HCT116 (cell line): ENCODE results near the gene TLN1. TPM values are rescaled to one million over a fixed set of nuclear protein-coding genes. Genes with fewer than 3 reads are reported as not detected.
A peak's percentile ranks its signal among the peaks of the same experiment; 100 is the strongest.

Experiments
- ATAC-seq: fragments of 200-7000 bp; cut with Tn5 transposase; 2 replicates; pipeline ENCODE4 v1.9.1; 2020; ENCODE audit warnings: mild to moderate bottlenecking, moderate library complexity
- BruUV-seq: library from RNA; stranded (reverse); fragments of 400-500 nt; replicated peaks from 2 replicates; lab custom pipeline; 2021; lab: Mats Ljungman, UMichigan
- CTCF ChIA-PET: fragments of 300-600 bp; sonication (Branson Sonifier 250); formaldehyde crosslinking; loops from one replicate; lab custom pipeline; 2021; ENCODE audit warnings: antibody characterized with exemption; lab: Charles Lee
- POLR2A ChIA-PET: fragments of 300-600, 350-600 bp; sonication (Branson Sonifier 250); formaldehyde crosslinking; loops from one replicate; lab custom pipeline; 2021; ENCODE audit warnings: antibody characterized with exemption; lab: Charles Lee
- RAD21 ChIA-PET, 2 experiments: fragments of 300-600 bp; sonication (Branson Sonifier 250); formaldehyde crosslinking; loops; one replicate each; lab custom pipeline; 2023; ENCODE audit warnings: low total read pairs in 2 of 2; ENCODE audit not compliant: uncharacterized antibody in 2 of 2, unreplicated experiment in 2 of 2, low non-redundant PET in 1 of 2; lab: Charles Lee
- DNase-seq: peaks from one replicate; pipeline ENCODE4 v3.0.0-alpha.2; 2010; ENCODE audit warnings: low read depth, low spot score
- H2AFZ ChIP-seq: fragments of 200-600 bp; shearing (Covaris generic), sonication (generic); 2 replicates; pipeline ENCODE4 v1.6.1; 2017; ENCODE audit warnings: low read depth, mixed run types, mixed read lengths, antibody characterized with exemption, low read length; ENCODE audit not compliant: poor library complexity, severe bottlenecking
- H3K27ac ChIP-seq: 2 replicates; pipeline ENCODE4 v1.5.1; 2012; ENCODE audit warnings: low read depth, low read length
- H3K27me3 ChIP-seq: fragments of 200-600 bp; sonication (generic); 2 replicates; pipeline ENCODE4 v1.6.1; 2016; ENCODE audit warnings: mixed run types, low read length, mixed read lengths; ENCODE audit not compliant: insufficient read depth
- H3K36me3 ChIP-seq, 2 experiments: fragments of 200-500 bp in 1 of 2; fragments of 200-600 bp in 1 of 2; sonication (Bioruptor generic) in 1 of 2; sonication (generic) in 1 of 2; 2 replicates each; pipeline versions ENCODE4 v1.5.1 to v1.6.1; 2014 to 2016; ENCODE audit warnings: low read length in 2 of 2, inconsistent platforms in 1 of 2, mixed read lengths in 1 of 2, mixed run types in 1 of 2; ENCODE audit not compliant: insufficient read depth in 2 of 2, control insufficient read depth in 1 of 2
- H3K4me1 ChIP-seq, 2 experiments: fragments of 200-600 bp in 1 of 2; sonication (generic) in 1 of 2; 2 replicates each; pipeline versions ENCODE4 v1.5.1 to v1.6.1; 2012 to 2017; ENCODE audit warnings: low read length in 2 of 2, inconsistent platforms in 1 of 2, mild to moderate bottlenecking in 1 of 2, mixed read lengths in 1 of 2, mixed run types in 1 of 2, moderate library complexity in 1 of 2; ENCODE audit not compliant: insufficient read depth in 2 of 2, control insufficient read depth in 1 of 2
- H3K4me2 ChIP-seq: fragments of 200-600 bp; sonication (generic); 2 replicates; pipeline ENCODE4 v1.6.1; 2017; ENCODE audit warnings: mixed run types, low read length, mixed read lengths
- H3K4me3 ChIP-seq, 2 experiments: fragments of 200-600 bp in 1 of 2; sonication (generic) in 1 of 2; replicated peaks in 1 of 2; 2 replicates each; pipeline ENCODE4 v1.5.1; 2011 to 2016; ENCODE audit warnings: low read length in 2 of 2, control low read depth in 1 of 2, low read depth in 1 of 2, mild to moderate bottlenecking in 1 of 2, mixed read lengths in 1 of 2, mixed run types in 1 of 2
- H3K79me2 ChIP-seq: fragments of 200-600 bp; sonication (generic); 2 replicates; pipeline ENCODE4 v1.6.1; 2017; ENCODE audit warnings: mild to moderate bottlenecking, mixed run types, low read length, moderate library complexity, mixed read lengths; ENCODE audit not compliant: insufficient read depth
- H3K9ac ChIP-seq: fragments of 200-600 bp; sonication (generic); 2 replicates; pipeline ENCODE4 v1.6.1; 2016; ENCODE audit warnings: low read length, mixed read lengths
- H3K9me2 ChIP-seq: fragments of 200-600 bp; sonication (generic), shearing (Covaris generic); 2 replicates; pipeline ENCODE4 v1.6.1; 2017; ENCODE audit warnings: mixed run types, mild to moderate bottlenecking, moderate library complexity; ENCODE audit not compliant: insufficient read depth
- H3K9me3 ChIP-seq, 2 experiments: fragments of 200-500 bp in 1 of 2; fragments of 200-600 bp in 1 of 2; sonication (Bioruptor generic) in 1 of 2; sonication (generic) in 1 of 2; 2 replicates each; pipeline ENCODE4 v1.6.1; 2014 to 2017; ENCODE audit warnings: low read length in 2 of 2, mixed read lengths in 2 of 2, inconsistent platforms in 1 of 2, low read depth in 1 of 2, mild to moderate bottlenecking in 1 of 2, mixed run types in 1 of 2, moderate library complexity in 1 of 2; ENCODE audit not compliant: control insufficient read depth in 1 of 2, insufficient read depth in 1 of 2
- H4K20me1 ChIP-seq: fragments of 200-600 bp; sonication (generic), shearing (Covaris generic); 2 replicates; pipeline ENCODE4 v1.6.1; 2017; ENCODE audit warnings: mixed run types, mild to moderate bottlenecking, moderate library complexity; ENCODE audit not compliant: insufficient read depth
- EZH2phosphoT487 ChIP-seq: fragments of 200-600 bp; IDR thresholded peaks from 2 replicates; pipeline ENCODE4 v1.6.1; 2018; ENCODE audit warnings: antibody characterized with exemption, borderline replicate concordance
- POLR2A ChIP-seq: IDR thresholded peaks from 2 replicates; pipeline ENCODE4 v1.7.0; 2011; ENCODE audit warnings: borderline replicate concordance; ENCODE audit not compliant: insufficient read depth, insufficient read length; ENCODE audit errors: extremely low read depth
- POLR2AphosphoS5 ChIP-seq: IDR thresholded peaks from 2 replicates; pipeline ENCODE4 v1.6.1; 2011; ENCODE audit warnings: mild to moderate bottlenecking, low read depth, low read length, moderate library complexity
- intact Hi-C: fragments of 100-400 bp; cut with micrococcal nuclease; formaldehyde crosslinking; loops from 2 replicates; pipeline ENCODE4 v1.10.0; 2022
- total RNA-seq: library from RNA; stranded (reverse); gene quantifications from one replicate; pipeline ENCODE4 v1.2.1, GENCODE V29; 2021; ENCODE audit not compliant: unreplicated experiment

The TLN1 gene
- total RNA-seq, 1 experiment from 2014 or later: 144 TPM

GRCh38 chr9:35727676-35728040, 4.3 kb downstream of the TLN1 start:
- Histone ChIP-seq H2AFZ (no peak overlapping the region), H3K27ac (no peak overlapping the region), H3K9me2 (no peaks in the 10 kb centered on the region), H3K36me3 (peaks cover 20 to 24% of the 10 kb centered on the region in 2 experiments; a peak in 3 of 4 replicates), H3K27me3 (no peaks in the 10 kb centered on the region), H3K4me2 (no peak overlapping the region)
- RAD21 ChIA-PET: no interaction called here
- no peak for TF ChIP-seq POLR2AphosphoS5
- no peak for TF ChIP-seq POLR2A
- TF ChIP-seq EZH2phosphoT487: no peak
- TF ChIP-seq, all 23 proteins: peak for 0
- no peak for ATAC-seq
- no peak overlapping the region for H3K4me3 ChIP-seq
- no peaks in the 10 kb centered on the region for H4K20me1 ChIP-seq
- peaks cover 58% of the 10 kb centered on the region for H3K79me2 ChIP-seq
- no TSS peak for BruUV-seq
- POLR2A ChIA-PET: interaction anchor here (0.8 kb wide), 1 partner anchor 15 kb away, joined by 3 read pairs; no protein-coding TSS in a partner anchor
- H3K4me1 ChIP-seq: peaks cover 12 to 22% of the 10 kb centered on the region in 2 experiments; a peak in 3 of 4 replicates
- CTCF ChIA-PET: interaction anchor here (1.3 to 1.5 kb wide), 2 partner anchors 31 to 70 kb away, joined by 3 read pairs; no protein-coding TSS in a partner anchor
- DNase-seq: no peak
- H3K9me3 ChIP-seq: no peaks in the 10 kb centered on the region
- no peak overlapping the region for H3K9ac ChIP-seq
- intact Hi-C loops: loop anchor here (5.0 kb wide), 1 partner anchor 35 kb away; no protein-coding TSS in a partner anchor

DNA sequence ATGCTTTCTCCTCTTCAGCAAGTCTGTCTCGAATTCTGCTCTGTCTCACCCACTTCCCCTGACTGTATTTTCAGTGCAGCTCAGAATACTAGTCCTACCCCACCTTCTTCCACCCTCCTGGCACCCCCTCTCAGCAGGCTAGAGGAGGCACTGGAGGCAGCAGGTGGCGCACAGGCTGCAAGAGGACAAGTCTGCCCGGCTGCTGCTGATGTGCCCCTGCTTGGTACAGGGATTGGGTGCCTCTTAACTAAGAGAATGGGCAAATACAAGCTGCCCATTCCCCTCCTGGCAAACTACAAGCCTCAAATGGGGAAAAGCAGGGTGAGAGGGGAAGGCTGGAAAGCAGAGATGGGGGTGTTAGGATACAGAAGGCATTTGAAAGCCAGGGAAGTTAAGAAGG, 5.1 kb downstream of the TLN1 start:
- peaks cover 24 to 32% of the 10 kb centered on the region in 2 experiments; a peak in 3 of 4 replicates for H3K36me3 ChIP-seq
- H3K4me1 ChIP-seq: peaks cover 12 to 22% of the 10 kb centered on the region in 2 experiments; a peak in 3 of 4 replicates
- ChIA-PET CTCF (interaction anchor here (1.5 to 2.0 kb wide), 2 partner anchors 30 to 69 kb away, joined by 3 to 5 read pairs; no protein-coding TSS in a partner anchor), POLR2A (no interaction called here), RAD21 (no interaction called here)
- no peak overlapping the region for H3K27ac ChIP-seq
- ATAC-seq (0 out of 2 replicates have a peak, but pooled peaks have one; percentile 13), DNase-seq (no peak)
- peaks cover 58% of the 10 kb centered on the region for H3K79me2 ChIP-seq
- no peak overlapping the region for H3K4me3 ChIP-seq
- no peak overlapping the region for H2AFZ ChIP-seq
- no peak overlapping the region for H3K9ac ChIP-seq
- no peak overlapping the region for H3K4me2 ChIP-seq
- H3K9me2 ChIP-seq: no peaks in the 10 kb centered on the region
- H4K20me1 ChIP-seq: no peaks in the 10 kb centered on the region
- no peak for TF ChIP-seq EZH2phosphoT487
- BruUV-seq: no TSS peak
- intact Hi-C loops: loop anchor here (5.0 kb wide), 1 partner anchor 35 kb away; no protein-coding TSS in a partner anchor
- no peaks in the 10 kb centered on the region for H3K9me3 ChIP-seq
- no peaks in the 10 kb centered on the region for H3K27me3 ChIP-seq
